OCI-LY3 (cell line): Measurements from ENCODE around the gene PRKAR1B.

Experiments used
- H2AFZ ChIP-seq: fragments of 200-600, 300-600 bp; shearing (Covaris generic); 2 replicates; pipeline ENCODE4 v1.6.0; 2014; ENCODE audit warnings: antibody characterized with exemption, low read depth, low read length
- H3K27ac ChIP-seq: fragments of 200-600, 300-600 bp; sonication (generic); 2 replicates; pipeline ENCODE4 v1.5.1; 2014; ENCODE audit warnings: mild to moderate bottlenecking, low read length, moderate library complexity, mixed read lengths
- H3K27me3 ChIP-seq: fragments of 200-600, 300-600 bp; sonication (generic); 2 replicates; pipeline ENCODE4 v1.6.1; 2014; ENCODE audit warnings: low read depth, low read length, mixed read lengths
- H3K36me3 ChIP-seq: fragments of 200-600, 300-600 bp; sonication (generic); replicated peaks from 2 replicates; pipeline ENCODE3; 2014; ENCODE audit warnings: low read depth, low read length, mixed read lengths
- H3K4me1 ChIP-seq: fragments of 300-600, 200-600 bp; sonication (generic); 2 replicates; pipeline ENCODE4 v1.6.1; 2014; ENCODE audit warnings: low read length, mixed read lengths
- H3K4me2 ChIP-seq: fragments of 200-600, 300-600 bp; sonication (generic); 2 replicates; pipeline ENCODE4 v1.6.1; 2014; ENCODE audit warnings: low read length, mixed read lengths
- H3K4me3 ChIP-seq: fragments of 300-600, 200-600 bp; sonication (generic); 2 replicates; pipeline ENCODE4 v1.5.1; 2014; ENCODE audit warnings: antibody characterized with exemption, mild to moderate bottlenecking, low read length, moderate library complexity
- H3K79me2 ChIP-seq: fragments of 300-600, 200-600 bp; shearing (Covaris generic); 2 replicates; pipeline ENCODE4 v1.6.1; 2014; ENCODE audit warnings: mild to moderate bottlenecking, low read length, mixed read lengths
- H3K9ac ChIP-seq: fragments of 300-600, 200-600 bp; shearing (Covaris generic); 2 replicates; pipeline ENCODE4 v1.6.0; 2014; ENCODE audit warnings: mild to moderate bottlenecking, low read length, moderate library complexity
- H3K9me3 ChIP-seq: fragments of 200-600, 300-600 bp; shearing (Covaris generic); 2 replicates; pipeline ENCODE4 v1.6.1; 2014; ENCODE audit warnings: low read length, mixed read lengths; ENCODE audit not compliant: insufficient read depth
- H4K20me1 ChIP-seq: fragments of 200-600, 300-600 bp; sonication (generic); 2 replicates; pipeline ENCODE4 v1.6.1; 2016; ENCODE audit warnings: low read length, mixed read lengths; ENCODE audit not compliant: insufficient read depth
- EZH2phosphoT487 ChIP-seq: fragments of 200-600 bp; shearing (Covaris generic); IDR thresholded peaks from 2 replicates; pipeline ENCODE4 v1.6.1; 2018; ENCODE audit warnings: antibody characterized with exemption, mixed run types, low read depth
- TF ChIP-seq, protein P1 (sequence below): fragments of 200-600, 300-600 bp; sonication (generic); IDR thresholded peaks from 2 replicates; pipeline ENCODE4 v1.5.1; 2014; ENCODE audit warnings: antibody characterized with exemption, low read length, low read depth

PRKAR1B gene

DNA sequence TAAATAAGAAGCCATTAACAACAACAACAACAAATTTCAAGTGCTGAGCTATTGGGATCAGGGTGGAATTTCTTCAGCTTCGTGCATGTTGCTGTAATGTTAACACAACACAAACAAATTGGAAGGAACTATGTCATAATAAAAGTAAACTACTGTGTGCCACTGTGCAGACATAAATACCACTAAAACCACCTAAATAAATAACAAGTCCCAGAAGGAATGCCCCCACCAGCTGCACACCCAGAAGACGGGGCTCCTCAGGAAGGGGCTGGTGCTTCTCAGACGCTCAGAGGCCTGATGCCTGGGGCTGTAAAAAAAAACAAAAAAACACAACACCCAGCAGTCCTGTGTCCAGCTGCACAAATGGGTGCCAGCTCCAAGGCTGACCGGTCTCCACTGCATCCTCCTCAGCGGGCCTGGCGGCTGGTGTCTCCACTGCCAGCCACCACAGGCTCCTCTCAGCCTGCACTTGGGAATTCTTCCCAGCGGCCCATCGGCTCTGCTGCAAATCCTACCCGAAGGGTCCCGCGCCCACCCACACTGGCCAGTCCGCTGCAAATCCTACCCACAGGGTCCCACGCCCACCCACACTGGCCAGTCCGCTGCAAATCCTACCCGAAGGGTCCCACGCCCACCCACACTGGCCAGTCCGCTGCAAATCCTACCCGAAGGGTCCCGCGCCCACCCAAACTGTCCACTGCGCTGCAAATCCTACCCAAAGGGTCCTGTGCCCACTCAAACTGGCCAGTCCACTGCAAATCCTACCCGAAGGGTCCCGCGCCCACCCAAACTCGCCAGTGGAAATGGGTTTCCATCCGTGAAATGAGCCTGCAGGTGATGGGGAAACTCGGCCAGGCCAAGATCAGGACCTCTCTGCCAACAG lies 36.4 kb downstream of the PRKAR1B start:
- Histone ChIP-seq H3K27me3 (no peaks in the 10 kb centered on the region), H3K36me3 (peaks cover 4% of the 10 kb centered on the region), H2AFZ (no peak overlapping the region), H3K9me3 (no peaks in the 10 kb centered on the region), H3K79me2 (no peaks in the 10 kb centered on the region), H4K20me1 (no peaks in the 10 kb centered on the region), H3K4me1 (no peaks in the 10 kb centered on the region), H3K4me2 (no peak overlapping the region), H3K27ac (no peak overlapping the region), H3K4me3 (no peak overlapping the region), H3K9ac (no peak overlapping the region)
- TF ChIP-seq EZH2phosphoT487: no peak
- TF ChIP-seq, protein P1, sequence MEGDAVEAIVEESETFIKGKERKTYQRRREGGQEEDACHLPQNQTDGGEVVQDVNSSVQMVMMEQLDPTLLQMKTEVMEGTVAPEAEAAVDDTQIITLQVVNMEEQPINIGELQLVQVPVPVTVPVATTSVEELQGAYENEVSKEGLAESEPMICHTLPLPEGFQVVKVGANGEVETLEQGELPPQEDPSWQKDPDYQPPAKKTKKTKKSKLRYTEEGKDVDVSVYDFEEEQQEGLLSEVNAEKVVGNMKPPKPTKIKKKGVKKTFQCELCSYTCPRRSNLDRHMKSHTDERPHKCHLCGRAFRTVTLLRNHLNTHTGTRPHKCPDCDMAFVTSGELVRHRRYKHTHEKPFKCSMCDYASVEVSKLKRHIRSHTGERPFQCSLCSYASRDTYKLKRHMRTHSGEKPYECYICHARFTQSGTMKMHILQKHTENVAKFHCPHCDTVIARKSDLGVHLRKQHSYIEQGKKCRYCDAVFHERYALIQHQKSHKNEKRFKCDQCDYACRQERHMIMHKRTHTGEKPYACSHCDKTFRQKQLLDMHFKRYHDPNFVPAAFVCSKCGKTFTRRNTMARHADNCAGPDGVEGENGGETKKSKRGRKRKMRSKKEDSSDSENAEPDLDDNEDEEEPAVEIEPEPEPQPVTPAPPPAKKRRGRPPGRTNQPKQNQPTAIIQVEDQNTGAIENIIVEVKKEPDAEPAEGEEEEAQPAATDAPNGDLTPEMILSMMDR: no peak

DNA sequence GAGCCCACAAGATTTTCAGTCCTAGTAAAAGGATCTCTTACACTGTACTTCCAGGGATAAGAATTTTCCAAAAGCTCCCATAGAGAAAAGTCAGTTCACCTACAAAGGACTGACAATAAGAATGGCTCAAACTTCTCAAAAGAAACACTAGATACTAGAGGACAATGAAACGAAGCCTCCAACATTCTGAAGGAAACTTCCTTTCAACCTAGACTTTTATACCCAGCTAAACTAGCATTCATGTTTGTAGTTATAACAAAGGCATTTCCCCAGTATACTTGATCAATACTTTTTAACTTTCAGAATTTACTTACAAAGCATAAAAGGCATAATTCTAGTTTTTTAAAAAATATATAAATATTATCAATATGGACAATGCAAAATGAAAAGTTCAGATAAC lies 41.5 kb downstream of the PRKAR1B start:
- Histone ChIP-seq H3K9ac (no peak overlapping the region), H3K4me1 (no peaks in the 10 kb centered on the region), H3K4me2 (no peak overlapping the region), H4K20me1 (no peaks in the 10 kb centered on the region), H3K36me3 (peaks cover 21% of the 10 kb centered on the region), H3K27me3 (no peaks in the 10 kb centered on the region), H2AFZ (no peak overlapping the region), H3K9me3 (no peaks in the 10 kb centered on the region), H3K4me3 (no peak overlapping the region), H3K79me2 (no peaks in the 10 kb centered on the region), H3K27ac (no peak overlapping the region)
- TF ChIP-seq, protein P1: no peak
- no peak for TF ChIP-seq EZH2phosphoT487

DNA sequence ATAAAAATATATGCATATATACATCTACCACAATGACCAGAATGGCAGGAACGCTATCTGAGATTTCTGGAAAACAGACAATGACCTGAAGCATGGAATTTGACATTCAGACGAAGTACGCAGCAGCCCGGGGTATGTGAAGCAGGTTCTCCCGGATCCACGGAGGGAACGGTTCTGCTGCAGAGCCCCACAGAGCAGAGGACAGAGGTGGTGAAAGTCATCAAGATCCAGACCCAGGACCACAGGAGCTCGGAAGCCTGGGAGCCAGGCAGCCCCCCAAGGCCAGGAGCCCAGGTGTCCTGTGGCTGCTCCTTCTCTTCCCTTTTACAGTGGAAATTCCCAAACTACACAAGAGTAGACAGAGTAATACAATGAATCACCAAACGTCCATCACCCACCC lies 42.7 kb downstream of the PRKAR1B start:
- H4K20me1 ChIP-seq: no peaks in the 10 kb centered on the region
- H2AFZ ChIP-seq: no peak overlapping the region
- no peak overlapping the region for H3K27ac ChIP-seq
- no peak overlapping the region for H3K9ac ChIP-seq
- no peaks in the 10 kb centered on the region for H3K79me2 ChIP-seq
- no peaks in the 10 kb centered on the region for H3K9me3 ChIP-seq
- no peak for TF ChIP-seq EZH2phosphoT487
- TF ChIP-seq, protein P1: no peak
- H3K4me3 ChIP-seq: no peak overlapping the region
- no peaks in the 10 kb centered on the region for H3K27me3 ChIP-seq
- H3K36me3 ChIP-seq: peaks cover 26% of the 10 kb centered on the region
- no peak overlapping the region for H3K4me2 ChIP-seq
- no peaks in the 10 kb centered on the region for H3K4me1 ChIP-seq

DNA sequence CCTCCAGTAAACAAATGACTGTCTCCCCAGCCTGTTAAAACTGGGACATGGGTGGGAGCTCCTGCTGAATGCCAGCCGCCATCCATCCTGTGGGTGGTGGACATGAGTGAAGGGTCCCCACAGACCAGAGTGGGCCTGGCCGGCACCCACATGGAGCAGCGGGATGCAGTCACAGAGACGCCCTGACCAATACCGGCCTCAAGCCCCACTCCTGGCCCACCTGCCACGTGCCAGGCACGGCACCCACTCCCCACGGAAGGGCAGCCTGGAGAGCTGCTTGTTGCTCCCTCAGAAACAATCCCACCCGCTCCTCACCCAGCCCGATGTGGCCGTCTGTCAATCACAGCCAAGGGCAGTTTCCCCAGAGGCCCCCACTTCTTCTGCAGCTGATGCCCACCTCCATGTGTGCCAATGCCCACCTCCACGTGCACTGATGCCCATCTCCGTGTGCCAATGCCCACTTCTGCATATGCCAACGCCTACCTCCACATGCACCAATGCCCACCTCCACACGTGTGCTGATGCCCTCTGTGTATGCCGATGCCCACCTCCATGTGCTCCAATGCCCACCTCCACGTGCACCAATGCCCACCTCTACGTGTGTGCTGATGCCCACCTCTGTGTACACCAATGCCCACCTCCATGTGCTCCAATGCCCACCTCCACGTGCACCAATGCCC lies 43.4 kb downstream of the PRKAR1B start:
- Histone ChIP-seq H3K9me3 (no peaks in the 10 kb centered on the region), H3K79me2 (no peaks in the 10 kb centered on the region), H3K9ac (no peak overlapping the region), H3K27me3 (no peaks in the 10 kb centered on the region), H3K27ac (no peak overlapping the region), H3K4me3 (no peak overlapping the region), H4K20me1 (no peaks in the 10 kb centered on the region), H3K4me1 (no peaks in the 10 kb centered on the region), H3K4me2 (no peak overlapping the region), H2AFZ (no peak overlapping the region), H3K36me3 (peaks cover 29% of the 10 kb centered on the region)
- TF ChIP-seq, protein P1: no peak
